ENCODE data around the gene ABHD12B.

ABHD12B gene

DNA sequence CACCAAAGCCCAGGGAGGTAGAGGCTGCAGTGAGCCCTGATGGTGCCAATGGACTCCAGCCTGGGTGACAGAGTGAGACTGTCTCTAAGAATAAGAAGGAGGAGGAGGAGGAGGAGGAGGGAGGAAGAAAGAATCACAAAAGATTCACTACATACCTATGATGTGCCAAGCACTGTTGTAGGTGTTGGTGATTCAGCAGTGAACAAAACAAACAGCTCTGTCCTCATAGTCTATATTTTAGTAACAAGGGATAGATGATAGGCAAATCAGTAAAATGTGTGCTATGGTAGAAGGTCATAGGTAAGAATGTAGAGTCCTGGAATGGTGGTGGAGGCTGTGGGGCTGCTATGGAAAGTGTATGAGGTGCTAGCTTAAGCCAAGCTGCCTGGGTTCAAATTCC, 18.0 kb upstream of the ABHD12B start:
- Histone ChIP-seq H3K27ac (replicated peaks) (no peak overlapping the region), H3K4me3 (replicated peaks; ENCODE audit: insufficient read depth, low read length) (no peak overlapping the region), H3K27me3 (ENCODE audit: insufficient read depth, poor library complexity, severe bottlenecking) (no peaks in the 10 kb centered on the region)
- TF ChIP-seq GABPA (IDR thresholded peaks at IDR 0.05; ENCODE audit: low read depth) (no peak), POLR2AphosphoS5 (IDR thresholded peaks at IDR 0.05; ENCODE audit: low read depth) (no peak)
- TF ChIP-seq, protein P1, sequence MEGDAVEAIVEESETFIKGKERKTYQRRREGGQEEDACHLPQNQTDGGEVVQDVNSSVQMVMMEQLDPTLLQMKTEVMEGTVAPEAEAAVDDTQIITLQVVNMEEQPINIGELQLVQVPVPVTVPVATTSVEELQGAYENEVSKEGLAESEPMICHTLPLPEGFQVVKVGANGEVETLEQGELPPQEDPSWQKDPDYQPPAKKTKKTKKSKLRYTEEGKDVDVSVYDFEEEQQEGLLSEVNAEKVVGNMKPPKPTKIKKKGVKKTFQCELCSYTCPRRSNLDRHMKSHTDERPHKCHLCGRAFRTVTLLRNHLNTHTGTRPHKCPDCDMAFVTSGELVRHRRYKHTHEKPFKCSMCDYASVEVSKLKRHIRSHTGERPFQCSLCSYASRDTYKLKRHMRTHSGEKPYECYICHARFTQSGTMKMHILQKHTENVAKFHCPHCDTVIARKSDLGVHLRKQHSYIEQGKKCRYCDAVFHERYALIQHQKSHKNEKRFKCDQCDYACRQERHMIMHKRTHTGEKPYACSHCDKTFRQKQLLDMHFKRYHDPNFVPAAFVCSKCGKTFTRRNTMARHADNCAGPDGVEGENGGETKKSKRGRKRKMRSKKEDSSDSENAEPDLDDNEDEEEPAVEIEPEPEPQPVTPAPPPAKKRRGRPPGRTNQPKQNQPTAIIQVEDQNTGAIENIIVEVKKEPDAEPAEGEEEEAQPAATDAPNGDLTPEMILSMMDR (IDR thresholded peaks at IDR 0.05; ENCODE audit: insufficient read depth, low read length) = no peak
- DNase-seq (ENCODE audit: low read depth in 1 of 2, low spot score in 1 of 2) = no peak

DNA sequence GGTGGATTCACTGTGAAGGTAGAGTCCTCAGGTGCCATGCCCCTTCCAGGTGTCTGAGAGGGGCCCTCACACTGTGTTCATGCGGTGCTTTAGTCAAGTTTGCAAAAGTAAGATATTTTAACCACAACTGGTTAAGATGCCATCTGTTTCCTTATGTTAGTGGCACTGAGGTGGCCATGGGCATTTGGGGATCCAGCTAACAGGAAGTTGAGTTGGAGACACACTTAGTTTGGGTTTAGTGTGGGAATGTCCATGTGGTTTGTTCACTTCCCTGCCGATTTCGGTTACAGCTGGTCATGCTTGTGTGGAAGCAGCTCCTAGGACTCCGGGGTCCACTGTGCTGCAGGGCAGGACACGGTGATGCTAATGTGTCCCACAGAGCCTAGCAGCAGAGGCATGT, 17.3 kb upstream of the ABHD12B start:
- DNase-seq (ENCODE audit: low read depth in 1 of 2, low spot score in 1 of 2) = peak; percentile 15 to 50
- Histone ChIP-seq H3K4me3 (replicated peaks; ENCODE audit: insufficient read depth, low read length) (no peak overlapping the region), H3K27ac (replicated peaks) (peak overlapping the region; percentile 22; the same call in 1 of the 2 replicates), H3K27me3 (ENCODE audit: insufficient read depth, poor library complexity, severe bottlenecking) (no peaks in the 10 kb centered on the region)
- TF ChIP-seq, protein P1 (IDR thresholded peaks at IDR 0.05; ENCODE audit: insufficient read depth, low read length) = no peak
- TF ChIP-seq SPI1 (IDR thresholded peaks at IDR 0.05; ENCODE audit: borderline replicate concordance, low read depth) = peak; percentile 49; the same call in 1 of the 2 replicates
- TF ChIP-seq POLR2AphosphoS5 (IDR thresholded peaks at IDR 0.05; ENCODE audit: low read depth) = peak; percentile 74

DNA sequence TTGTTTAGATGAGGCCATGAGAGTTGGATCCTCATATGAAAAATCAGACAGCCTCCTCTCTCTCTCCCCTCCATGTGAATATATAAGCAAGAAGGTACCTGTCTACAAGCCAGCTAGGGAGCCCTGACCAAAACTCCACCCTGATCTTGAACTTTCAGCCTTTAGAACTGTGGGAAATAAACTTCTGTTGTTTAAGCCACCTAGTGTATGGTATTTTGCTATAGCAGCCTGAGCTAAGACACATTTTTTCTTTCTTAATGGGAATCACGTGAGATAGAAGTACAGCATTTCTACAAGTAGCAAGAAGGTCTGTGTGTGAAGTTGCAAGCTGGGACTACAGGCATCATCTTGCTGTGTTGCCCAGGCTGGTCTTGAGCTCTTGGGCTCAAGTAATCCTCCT, 16.3 kb upstream of the ABHD12B start:
- no peak overlapping the region for H3K4me3 ChIP-seq (replicated peaks; ENCODE audit: insufficient read depth, low read length)
- no peak overlapping the region for H3K27ac ChIP-seq (replicated peaks)
- DNase-seq (ENCODE audit: low read depth in 1 of 2, low spot score in 1 of 2) = no peak
- TF ChIP-seq GABPA (IDR thresholded peaks at IDR 0.05; ENCODE audit: low read depth) (no peak), POLR2AphosphoS5 (IDR thresholded peaks at IDR 0.05; ENCODE audit: low read depth) (no peak), SPI1 (IDR thresholded peaks at IDR 0.05; ENCODE audit: borderline replicate concordance, low read depth) (no peak)
- TF ChIP-seq, protein P2, sequence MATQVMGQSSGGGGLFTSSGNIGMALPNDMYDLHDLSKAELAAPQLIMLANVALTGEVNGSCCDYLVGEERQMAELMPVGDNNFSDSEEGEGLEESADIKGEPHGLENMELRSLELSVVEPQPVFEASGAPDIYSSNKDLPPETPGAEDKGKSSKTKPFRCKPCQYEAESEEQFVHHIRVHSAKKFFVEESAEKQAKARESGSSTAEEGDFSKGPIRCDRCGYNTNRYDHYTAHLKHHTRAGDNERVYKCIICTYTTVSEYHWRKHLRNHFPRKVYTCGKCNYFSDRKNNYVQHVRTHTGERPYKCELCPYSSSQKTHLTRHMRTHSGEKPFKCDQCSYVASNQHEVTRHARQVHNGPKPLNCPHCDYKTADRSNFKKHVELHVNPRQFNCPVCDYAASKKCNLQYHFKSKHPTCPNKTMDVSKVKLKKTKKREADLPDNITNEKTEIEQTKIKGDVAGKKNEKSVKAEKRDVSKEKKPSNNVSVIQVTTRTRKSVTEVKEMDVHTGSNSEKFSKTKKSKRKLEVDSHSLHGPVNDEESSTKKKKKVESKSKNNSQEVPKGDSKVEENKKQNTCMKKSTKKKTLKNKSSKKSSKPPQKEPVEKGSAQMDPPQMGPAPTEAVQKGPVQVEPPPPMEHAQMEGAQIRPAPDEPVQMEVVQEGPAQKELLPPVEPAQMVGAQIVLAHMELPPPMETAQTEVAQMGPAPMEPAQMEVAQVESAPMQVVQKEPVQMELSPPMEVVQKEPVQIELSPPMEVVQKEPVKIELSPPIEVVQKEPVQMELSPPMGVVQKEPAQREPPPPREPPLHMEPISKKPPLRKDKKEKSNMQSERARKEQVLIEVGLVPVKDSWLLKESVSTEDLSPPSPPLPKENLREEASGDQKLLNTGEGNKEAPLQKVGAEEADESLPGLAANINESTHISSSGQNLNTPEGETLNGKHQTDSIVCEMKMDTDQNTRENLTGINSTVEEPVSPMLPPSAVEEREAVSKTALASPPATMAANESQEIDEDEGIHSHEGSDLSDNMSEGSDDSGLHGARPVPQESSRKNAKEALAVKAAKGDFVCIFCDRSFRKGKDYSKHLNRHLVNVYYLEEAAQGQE (IDR thresholded peaks at IDR 0.05; ENCODE audit: insufficient replicate concordance, low read depth) = no peak
- TF ChIP-seq, protein P1 (IDR thresholded peaks at IDR 0.05; ENCODE audit: insufficient read depth, low read length) = no peak
- H3K27me3 ChIP-seq (ENCODE audit: insufficient read depth, poor library complexity, severe bottlenecking) = no peaks in the 10 kb centered on the region

DNA sequence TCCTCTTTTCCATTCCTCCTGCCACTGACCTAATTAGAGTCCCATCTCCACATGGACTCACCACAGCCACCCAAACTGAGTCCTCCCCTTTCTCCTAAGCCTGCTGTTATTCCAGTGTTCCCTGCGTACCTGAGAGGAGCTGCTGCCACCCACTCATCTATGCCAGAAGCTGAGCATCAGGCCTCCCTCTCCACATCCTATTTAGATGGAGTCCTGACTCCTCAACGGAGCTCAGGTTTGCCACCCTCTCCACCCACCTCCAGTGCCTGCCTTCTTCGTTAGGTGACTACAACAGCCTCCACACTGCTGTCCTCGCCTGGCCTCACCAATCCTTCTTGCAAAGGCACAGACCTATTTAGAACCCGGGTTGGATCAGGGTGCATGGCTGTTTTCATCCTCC, 15.2 kb upstream of the ABHD12B start:
- TF ChIP-seq, protein P1 (IDR thresholded peaks at IDR 0.05; ENCODE audit: insufficient read depth, low read length) = no peak
- TF ChIP-seq POLR2AphosphoS5 (IDR thresholded peaks at IDR 0.05; ENCODE audit: low read depth) (no peak), SPI1 (IDR thresholded peaks at IDR 0.05; ENCODE audit: borderline replicate concordance, low read depth) (no peak)
- TF ChIP-seq, protein P2 (IDR thresholded peaks at IDR 0.05; ENCODE audit: insufficient replicate concordance, low read depth) = no peak
- H3K27me3 ChIP-seq (ENCODE audit: insufficient read depth, poor library complexity, severe bottlenecking) = no peaks in the 10 kb centered on the region
- no peak overlapping the region for H3K4me3 ChIP-seq (replicated peaks; ENCODE audit: insufficient read depth, low read length)
- no peak for DNase-seq (ENCODE audit: low read depth in 1 of 2, low spot score in 1 of 2)
- no peak overlapping the region for H3K27ac ChIP-seq (replicated peaks)

All from HL-60 (cell line).